GM21825 (cell line): ENCODE data around the gene SEMA4B.
A peak's percentile ranks its signal among the peaks of the same experiment; 100 is the strongest.
"Not testable (repeated sequence)": the region's sequence is repeated elsewhere in the genome, so short reads cannot be mapped to it uniquely, and the experiment has no call there.

Source experiments
- ATAC-seq: cut with Tn5 transposase; IDR thresholded peaks from one replicate; pipeline ENCODE4 v1.9.1; 2021; ENCODE audit warnings: mild to moderate bottlenecking, moderate library complexity; ENCODE audit not compliant: unreplicated experiment

The SEMA4B gene, protein sequence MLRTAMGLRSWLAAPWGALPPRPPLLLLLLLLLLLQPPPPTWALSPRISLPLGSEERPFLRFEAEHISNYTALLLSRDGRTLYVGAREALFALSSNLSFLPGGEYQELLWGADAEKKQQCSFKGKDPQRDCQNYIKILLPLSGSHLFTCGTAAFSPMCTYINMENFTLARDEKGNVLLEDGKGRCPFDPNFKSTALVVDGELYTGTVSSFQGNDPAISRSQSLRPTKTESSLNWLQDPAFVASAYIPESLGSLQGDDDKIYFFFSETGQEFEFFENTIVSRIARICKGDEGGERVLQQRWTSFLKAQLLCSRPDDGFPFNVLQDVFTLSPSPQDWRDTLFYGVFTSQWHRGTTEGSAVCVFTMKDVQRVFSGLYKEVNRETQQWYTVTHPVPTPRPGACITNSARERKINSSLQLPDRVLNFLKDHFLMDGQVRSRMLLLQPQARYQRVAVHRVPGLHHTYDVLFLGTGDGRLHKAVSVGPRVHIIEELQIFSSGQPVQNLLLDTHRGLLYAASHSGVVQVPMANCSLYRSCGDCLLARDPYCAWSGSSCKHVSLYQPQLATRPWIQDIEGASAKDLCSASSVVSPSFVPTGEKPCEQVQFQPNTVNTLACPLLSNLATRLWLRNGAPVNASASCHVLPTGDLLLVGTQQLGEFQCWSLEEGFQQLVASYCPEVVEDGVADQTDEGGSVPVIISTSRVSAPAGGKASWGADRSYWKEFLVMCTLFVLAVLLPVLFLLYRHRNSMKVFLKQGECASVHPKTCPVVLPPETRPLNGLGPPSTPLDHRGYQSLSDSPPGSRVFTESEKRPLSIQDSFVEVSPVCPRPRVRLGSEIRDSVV

DNA sequence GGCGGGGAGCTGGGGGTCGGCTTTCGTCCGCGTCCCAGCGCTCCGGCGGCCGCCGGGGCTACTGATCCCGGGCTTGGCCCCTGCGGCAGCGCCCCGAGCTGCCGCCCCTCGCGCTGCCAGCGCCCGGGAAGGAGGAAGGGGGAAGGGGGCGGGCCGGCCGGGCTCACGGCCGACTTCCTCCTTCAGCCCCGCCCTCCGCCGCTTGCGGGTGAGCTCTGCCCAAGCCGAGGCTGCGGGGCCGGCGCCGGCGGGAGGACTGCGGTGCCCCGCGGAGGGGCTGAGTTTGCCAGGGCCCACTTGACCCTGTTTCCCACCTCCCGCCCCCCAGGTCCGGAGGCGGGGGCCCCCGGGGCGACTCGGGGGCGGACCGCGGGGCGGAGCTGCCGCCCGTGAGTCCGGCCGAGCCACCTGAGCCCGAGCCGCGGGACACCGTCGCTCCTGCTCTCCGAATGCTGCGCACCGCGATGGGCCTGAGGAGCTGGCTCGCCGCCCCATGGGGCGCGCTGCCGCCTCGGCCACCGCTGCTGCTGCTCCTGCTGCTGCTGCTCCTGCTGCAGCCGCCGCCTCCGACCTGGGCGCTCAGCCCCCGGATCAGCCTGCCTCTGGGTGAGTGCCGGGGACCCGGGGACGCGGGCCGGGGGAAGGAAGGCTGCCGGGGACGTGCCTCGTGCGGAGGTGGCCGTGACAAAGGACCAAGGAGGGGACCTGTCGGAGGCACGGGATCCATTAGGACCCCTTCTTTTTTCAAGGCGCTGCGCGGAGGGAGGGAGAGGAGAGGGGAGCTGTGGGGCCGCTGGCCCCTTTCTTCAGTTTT, at the start of gene SEMA4B:
SEMA4B (plus strand) TSS at position 201 of the 814 bp plus-strand sequence; CDS start at position 450, 249 bp downstream.
- ATAC-seq: peak; percentile 69

DNA sequence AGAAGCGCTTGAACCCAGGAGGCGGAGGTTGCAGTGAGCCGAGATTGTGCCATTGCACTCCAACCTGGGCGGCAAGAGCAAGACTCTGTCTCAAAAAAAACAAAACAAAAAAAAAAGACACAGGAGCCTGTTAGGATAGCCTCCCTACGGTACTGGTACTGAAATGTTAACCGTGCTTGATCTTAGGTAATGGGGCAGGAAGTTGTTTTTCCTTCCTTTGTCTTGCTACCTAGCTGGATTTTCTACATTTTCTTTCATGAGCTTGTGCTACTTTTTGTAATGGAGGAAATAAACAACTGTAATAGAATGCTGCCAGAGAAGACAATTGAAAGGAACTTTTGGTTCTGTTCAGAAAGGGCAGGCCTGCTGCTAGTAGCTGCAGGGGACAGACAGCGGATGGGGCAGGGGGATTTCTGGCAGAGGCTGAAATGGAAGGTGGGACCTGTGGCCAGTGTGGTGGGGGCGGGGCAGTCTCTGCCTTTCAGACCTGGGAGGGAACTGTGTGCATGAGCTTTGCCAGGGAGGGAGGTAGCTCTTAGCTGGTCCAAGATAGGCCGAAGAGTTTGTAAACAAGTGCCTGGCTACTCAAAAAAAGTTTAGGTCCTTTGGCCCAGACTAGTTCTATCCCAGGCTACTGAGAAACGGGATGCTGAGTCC, 49.0 kb upstream of the SEMA4B start:
- no peak for ATAC-seq

DNA sequence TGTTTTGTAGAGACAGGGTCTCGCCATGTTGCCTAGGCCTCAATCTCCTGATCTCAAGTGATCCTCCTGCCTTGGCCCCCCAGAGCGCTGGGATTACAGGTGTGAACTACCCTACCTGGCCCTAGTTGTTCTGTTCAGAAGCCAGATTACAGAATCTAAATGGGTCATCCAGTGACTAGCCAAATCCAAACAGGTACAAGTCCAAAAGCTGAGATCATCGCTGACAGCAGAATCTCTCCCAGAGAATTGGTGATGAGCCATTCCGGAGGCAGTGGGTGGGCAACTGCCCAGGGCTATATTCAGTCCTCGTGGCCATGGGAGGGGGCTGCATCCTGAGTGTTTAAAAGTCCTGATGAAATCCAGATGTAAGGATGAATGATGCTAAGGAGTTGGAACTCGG, 47.5 kb upstream of the SEMA4B start:
- no peak for ATAC-seq

DNA sequence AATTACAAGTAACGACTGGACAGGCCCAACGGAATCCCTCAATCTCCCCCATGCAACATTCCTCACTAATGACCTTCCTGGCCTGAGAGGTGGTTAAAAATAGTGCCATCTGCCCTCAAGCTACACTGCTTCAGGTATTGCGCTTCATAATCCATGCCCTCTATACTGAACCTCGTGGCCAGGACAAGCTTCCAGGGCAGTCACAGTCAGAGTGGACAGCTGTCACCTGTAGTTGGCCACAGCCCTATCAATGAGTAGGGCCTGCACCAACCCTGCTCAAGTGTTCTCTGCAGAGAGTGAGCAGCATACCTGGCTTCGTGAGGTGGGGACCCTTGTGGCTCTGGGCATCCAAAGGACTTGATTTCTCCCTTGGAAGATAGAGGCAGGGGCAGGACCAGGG, 46.9 kb upstream of the SEMA4B start:
- ATAC-seq: no peak

DNA sequence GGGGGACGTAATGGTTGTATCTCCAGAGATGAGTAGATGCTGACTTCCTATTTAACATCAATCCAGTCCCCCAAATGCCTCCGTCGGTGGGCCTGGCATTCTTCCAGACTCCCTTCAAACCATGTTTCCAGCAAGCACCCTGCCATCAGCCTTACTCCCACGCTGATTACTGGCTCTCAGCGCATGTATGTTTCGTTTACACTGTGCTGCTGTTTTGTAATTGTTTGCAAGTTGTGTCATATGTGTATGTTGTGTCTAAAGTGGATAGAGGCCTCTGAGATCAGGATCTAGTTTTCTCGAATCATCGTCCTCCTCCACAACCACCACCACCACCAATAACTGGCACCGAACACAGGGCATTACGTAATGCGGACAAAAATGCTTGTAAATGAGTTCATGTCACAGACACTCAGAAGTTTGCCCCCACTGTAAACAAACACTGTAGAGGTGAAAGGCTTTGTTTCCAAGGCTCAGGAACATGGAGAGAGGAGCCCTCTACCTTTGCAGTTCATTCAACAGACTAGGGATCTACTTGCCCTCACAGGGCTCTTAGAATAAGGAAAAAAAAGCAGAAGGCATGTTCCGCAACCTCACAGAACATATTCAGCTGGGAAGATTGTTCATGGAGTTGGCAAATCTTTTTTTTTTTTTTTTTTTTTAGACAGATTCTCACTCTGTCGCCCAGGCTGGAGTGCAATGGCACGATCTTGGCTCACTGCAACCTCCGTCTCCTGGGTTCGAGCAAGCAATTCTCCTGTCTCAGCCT, 46.1 kb upstream of the SEMA4B start:
- no peak for ATAC-seq

DNA sequence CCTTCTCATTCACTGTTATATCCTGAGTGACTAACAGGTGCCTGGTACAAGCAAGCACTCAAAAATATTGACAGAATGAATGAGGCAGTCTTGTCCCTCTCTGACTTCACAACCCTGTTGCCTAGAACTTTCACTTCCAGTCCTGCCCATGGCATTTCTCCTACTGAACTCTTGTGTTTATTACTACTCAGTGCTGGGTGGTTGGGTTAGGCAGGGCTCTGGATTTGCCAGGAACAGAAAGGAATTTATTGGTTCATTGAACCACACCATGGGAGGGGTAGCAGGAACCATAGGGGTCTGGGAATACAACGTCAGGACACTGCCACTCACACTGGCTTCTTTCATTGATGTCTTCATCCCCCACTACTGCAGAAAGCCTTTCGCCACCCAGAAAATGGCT, 41.9 kb upstream of the SEMA4B start:
- ATAC-seq: no peak

DNA sequence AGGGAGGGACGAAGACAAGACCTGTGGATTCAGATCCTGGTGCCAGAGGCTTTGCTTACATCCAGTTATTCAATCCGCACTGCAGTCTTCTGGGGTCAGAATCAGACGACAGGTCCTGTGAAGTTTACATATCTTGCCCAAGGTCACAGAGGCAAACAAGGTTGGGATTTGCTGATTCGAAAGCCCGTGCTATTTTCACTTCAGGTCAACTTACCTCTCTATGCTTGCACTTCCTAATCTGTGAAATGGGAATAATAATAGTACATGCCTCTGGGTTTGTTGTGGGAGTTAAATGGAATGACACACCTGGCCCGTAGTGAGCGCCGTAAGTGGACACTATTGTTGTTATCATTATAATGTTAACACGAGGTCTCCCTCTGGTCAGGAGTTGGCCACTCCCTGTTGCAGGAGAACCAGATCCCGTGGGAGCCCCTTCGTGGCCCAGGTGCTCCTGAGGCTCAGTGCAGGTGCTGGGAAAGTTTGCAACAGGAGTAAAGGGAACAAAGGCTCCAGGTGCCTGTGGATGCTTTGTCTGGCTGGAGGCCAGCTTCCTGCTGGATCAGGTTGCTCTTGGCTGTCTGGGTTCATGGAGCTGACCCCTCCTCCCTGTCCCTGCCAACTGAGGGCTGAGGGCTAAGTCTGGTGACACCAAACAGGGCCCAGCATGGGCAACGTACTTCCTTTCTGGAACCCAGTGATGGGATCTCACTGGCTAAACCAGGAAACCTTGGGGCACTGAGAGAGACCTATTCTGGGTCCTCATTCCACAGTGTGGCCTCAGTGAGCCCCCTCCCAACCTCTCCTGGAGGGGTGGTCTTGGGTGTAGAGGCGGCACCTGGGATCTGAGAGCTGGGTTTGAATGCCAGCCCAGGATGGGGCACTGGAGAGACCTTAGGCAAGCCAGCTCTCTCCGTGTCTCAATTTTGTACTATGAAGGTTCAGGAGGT, 40.1 kb upstream of the SEMA4B start:
- ATAC-seq: no peak

DNA sequence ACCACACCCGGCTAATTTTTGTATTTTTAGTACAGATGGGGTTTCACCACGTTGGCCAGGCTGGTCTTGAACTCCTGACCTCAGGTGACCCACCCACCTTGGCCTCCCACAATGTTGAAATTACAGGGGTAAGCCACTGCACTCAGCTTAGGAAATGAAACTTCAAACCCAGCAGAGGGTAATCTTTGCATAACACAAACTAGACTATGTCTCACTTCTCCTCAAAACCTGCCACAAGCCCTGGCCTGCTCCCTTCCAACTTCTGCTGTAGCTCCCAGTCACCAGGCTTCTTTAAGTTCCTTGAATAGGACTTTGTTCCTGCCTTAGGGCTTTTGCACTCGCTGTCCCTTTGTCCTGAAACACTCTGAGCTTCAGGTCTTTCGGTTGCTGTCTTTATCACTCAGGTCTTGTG, 39.2 kb upstream of the SEMA4B start:
- ATAC-seq: no peak

DNA sequence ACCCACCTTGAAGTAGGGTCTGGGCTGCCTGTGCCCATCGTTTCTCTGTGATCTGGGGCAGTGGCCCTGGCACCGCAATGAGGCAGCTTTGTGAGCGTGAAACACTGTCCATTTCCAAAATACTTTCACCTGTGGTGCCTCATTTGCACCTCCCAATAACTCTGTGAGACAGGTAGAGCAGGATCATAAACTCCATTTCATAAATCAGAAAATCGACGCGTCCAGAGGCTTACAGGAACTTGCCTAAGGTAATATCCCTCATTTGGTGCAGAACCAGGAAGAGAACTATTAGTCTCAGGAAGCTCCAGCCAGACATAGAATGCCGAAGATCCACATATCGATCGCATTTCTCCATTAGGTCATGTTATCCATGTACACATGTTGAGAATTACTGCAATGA, 38.2 kb upstream of the SEMA4B start:
- ATAC-seq: no peak

DNA sequence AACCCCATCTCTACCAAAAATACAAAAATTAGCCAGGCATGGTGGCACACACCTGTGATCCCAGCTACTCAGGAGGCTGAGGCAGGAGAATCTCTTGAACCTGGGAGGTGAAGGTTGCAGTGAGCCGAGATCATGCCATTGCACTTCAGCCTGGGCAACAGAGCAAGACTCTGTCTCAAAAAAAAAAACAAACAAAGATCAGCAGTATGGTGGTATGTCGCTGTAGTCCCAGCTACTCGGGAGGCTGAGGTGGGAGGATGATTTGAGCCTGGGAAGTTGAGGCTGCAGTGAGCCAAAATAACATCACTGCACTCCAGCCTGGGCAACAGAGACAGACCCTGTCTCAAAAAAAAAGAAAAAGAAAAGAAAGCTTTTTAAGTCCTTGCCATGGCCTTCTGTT, 36.9 kb upstream of the SEMA4B start:
- ATAC-seq: not testable (repeated sequence)

DNA sequence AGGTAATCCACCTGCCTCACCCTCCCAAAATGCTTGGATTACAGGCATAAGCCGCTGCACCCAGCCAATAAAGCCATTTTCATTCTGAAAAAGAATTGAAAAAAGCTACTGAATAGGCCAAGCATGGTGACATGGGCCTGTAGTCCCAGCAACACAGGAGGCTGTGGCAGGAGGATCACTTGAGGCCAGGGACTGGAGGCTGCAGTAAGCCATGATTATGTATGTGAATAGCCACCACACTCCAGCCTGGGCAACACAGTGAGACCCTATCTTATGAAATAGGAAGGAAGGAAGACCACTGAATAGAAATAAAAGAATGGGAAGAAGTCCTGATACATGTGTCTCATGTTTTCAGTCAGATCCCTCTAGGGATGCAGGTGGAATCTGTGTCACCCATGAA, 36.0 kb upstream of the SEMA4B start:
- no peak for ATAC-seq

DNA sequence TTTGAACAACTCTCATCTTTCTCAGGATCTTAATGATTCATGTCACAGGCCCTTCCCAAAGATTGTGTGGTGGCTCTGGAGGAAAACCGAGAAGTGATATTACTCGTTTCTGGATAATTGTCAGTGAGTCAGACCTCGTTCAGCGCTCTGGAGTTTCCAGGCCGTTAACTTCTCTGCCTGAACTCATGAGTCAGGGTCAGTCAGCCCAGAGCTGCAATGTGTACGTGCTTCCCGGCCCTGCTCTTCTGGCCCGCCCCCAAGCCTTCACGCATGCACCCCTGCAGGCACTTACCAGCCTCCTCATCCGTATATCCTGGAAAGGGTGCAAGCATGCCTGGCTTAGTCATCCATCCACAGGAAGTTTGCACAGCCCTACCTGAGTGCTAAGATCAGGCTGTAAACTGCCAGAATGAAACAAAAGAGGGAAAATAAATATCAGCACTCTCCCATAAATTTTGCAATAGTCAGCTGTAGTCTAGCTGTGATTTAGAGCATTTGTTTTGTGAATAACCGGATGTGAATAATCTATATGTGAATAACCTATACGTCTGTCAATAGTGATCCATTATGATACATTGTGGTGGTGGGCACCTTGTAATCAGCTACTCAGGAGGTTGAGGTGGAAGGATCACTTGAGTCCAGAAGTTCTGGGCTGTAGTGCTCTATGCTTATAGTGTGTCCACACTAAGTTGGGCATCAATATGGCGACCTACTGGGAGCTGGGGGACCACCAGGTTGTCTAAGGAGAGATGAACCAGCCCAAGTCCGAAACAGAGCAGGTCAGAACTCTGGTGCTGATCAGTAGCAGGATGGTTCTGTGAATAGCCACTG, 35.3 kb upstream of the SEMA4B start:
- ATAC-seq: peak; percentile 70

DNA sequence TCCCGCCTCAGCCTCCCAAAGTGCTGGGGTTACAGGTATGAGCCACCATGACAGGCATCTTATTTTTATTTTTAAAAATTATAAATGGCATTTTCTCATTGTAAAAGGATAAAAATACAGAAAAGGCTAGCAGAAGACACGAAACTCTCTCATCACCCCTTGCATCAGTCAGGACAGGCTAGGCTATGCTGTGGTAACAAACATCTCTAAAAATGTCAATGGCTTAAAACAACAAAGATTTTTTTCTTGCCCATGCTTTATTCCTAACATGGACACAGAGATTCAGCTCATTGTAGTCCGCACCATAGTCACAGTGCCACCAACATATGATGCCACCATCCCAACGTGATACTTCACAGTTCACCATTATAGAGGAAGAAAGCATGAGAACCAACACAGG, 34.0 kb upstream of the SEMA4B start:
- ATAC-seq: no peak

DNA sequence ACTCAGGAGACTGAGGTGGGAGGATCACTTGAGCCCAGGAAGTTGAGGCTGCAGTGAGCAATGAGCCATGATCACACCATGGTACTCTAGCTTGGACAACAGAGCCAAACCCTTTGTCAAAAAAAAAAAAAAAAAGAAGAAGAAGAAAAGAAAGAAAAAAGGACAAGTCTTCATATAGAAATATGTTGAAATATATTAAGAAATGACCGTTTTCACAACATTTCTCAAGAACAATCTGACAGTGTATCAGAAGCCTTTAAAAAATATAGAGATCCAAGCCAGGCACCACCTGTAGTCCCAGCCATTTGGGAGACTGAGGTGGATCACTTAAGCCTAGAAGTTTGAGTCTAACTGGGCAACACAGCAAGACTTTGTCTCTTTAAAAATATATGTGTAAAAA, 29.5 kb upstream of the SEMA4B start:
- ATAC-seq: no peak

DNA sequence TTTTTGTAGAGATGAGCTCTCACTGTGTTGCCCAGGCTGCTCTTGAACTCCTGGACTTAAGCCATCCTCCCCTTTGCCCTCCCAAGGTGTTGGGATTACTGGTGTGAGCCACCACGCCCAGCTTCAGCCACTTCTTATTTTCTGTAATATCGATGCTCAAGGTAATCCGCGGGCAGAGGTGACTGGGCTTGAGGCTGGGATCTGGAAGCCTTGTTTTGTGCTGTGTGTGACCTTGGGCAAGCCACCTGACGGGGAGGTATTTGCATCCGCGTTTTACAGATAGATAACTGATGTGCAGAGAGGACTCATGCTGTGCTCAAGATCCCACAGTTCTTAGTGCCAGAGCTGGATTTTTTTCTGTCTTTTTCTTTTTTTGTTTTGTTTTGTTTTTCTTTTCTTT, 27.8 kb upstream of the SEMA4B start:
- ATAC-seq: no peak

DNA sequence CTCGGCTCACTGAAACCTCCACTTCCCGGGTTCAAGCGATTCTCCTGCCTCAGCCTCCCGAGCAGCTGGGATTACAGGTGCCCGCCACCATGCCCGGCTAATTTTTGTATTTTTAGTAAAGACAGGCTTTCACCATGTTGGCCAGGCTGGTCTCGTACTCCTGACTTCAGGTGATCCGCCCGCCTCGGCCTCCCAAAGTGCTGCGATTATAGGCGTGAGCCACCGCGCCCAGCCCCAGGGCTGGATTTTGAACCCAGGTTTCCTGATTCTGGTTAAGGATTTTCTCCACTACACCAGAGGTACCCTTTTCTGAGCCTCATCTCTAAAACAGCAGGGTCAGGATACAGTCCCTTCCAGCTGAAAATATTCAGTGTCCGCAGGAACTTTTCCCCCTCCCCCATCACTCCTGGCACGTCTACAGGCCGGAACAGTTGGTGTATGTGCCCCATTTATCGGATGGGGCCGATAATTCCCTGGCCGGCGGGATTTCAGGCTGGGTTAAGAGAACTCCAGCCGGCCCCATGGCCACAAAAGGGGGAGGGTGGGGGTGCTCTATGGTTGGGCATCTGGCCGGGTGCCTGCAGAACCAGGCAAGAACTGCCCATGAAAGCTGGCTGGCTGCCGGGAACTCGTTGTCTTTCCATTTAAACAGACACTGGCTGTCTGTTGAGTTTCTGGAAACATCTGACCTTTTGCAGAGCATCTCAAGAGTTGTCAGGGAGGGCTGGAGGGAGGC, 26.8 kb upstream of the SEMA4B start:
- ATAC-seq: no peak

DNA sequence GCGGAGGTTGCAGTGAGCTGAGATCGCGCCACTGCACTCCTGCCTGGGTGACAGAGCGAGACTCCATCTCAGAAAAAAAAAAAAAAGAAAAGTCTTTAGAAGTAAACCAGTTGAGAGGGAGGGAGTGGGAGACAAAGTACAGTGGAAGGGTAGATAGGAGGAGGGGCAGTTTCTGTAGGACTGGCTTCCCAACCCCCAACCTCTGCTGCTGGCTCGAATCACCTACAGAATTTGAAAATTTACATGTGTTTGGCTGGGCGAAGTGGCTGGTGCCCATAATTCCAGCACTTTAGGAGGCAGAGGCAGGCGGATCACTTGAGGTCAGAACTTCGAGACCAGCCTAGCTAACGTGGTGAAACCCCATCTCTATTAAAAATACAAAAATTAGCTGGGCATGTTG, 24.1 kb upstream of the SEMA4B start:
- ATAC-seq: no peak
